ENCODE data around the gene LNX2.

Gene LNX2

GRCh38 chr13:27620377-27621115, at the start of gene LNX2:
LNX2 (minus strand) TSS chr13:27620529; CDS start chr13:27581703, 38,826 bp downstream.
- no peaks in the 10 kb centered on the region for H3K27me3 ChIP-seq
- H3K9me3 ChIP-seq (replicated peaks in 1 of 11), result peaks cover 0 to 2% (median 0%) of the 10 kb centered on the region in 11 experiments; a peak in 4 of 22 replicates
- TF ChIP-seq Cebpa-rat (IDR thresholded peaks at IDR 0.05), result no peak
- peaks cover 23 to 76% (median 49%) of the 10 kb centered on the region in 11 experiments; a peak in 21 of 22 replicates for H4K20me1 ChIP-seq
- H3K4me3 ChIP-seq, result peak within 1 kb of the TSS; percentile 84 to 98 (median 94)
- peaks cover 39 to 53% (median 44%) of the 10 kb centered on the region in 10 experiments for H3K4me1 ChIP-seq
- H3K36me3 ChIP-seq, result peaks cover 12 to 31% (median 29%) of the 10 kb centered on the region in 11 experiments; a peak in 21 of 22 replicates
- H3K4me2 ChIP-seq, result peak within 1 kb of the TSS; percentile 85 to 99 (median 96)
- H3K9ac ChIP-seq, result peak within 1 kb of the TSS; percentile 87 to 96 (median 93)
- H3K27ac ChIP-seq, result peak within 1 kb of the TSS; percentile 77 to 94 (median 90)

GRCh38 chr13:27667946-27668345, 47.6 kb upstream of the LNX2 start:
- Histone ChIP-seq H4K20me1 (peaks cover 0 to 37% (median 21%) of the 10 kb centered on the region in 11 experiments; a peak in 18 of 22 replicates), H3K27ac (no peak overlapping the region), H3K27me3 (no peaks in the 10 kb centered on the region), H3K4me2 (no peak overlapping the region), H3K4me3 (no peak overlapping the region), H3K9me3 (replicated peaks in 1 of 11) (peaks cover 0 to 10% (median 5%) of the 10 kb centered on the region in 11 experiments; a peak in 7 of 22 replicates), H3K4me1 (peaks cover 0 to 5% (median 0%) of the 10 kb centered on the region in 10 experiments; a peak in 1 of 20 replicates), H3K36me3 (peaks cover 31 to 63% (median 46%) of the 10 kb centered on the region in 11 experiments), H3K9ac (no peak overlapping the region)
- TF ChIP-seq Cebpa-rat (IDR thresholded peaks at IDR 0.05), result no peak

GRCh38 chr13:27666951-27667350, 46.6 kb upstream of the LNX2 start:
- H3K4me1 ChIP-seq, result peaks cover 0 to 5% (median 0%) of the 10 kb centered on the region in 10 experiments; a peak in 1 of 20 replicates
- H3K4me3 ChIP-seq, result no peak overlapping the region
- peaks cover 0 to 7% (median 3%) of the 10 kb centered on the region in 11 experiments; a peak in 6 of 22 replicates for H3K9me3 ChIP-seq (replicated peaks in 1 of 11)
- peaks cover 32 to 73% (median 46%) of the 10 kb centered on the region in 11 experiments for H3K36me3 ChIP-seq
- H4K20me1 ChIP-seq, result peaks cover 1 to 43% (median 31%) of the 10 kb centered on the region in 11 experiments; a peak in 18 of 22 replicates
- no peak overlapping the region for H3K27ac ChIP-seq
- no peak overlapping the region for H3K9ac ChIP-seq
- no peak overlapping the region for H3K4me2 ChIP-seq
- no peaks in the 10 kb centered on the region for H3K27me3 ChIP-seq
- TF ChIP-seq Cebpa-rat (IDR thresholded peaks at IDR 0.05), result no peak

- no peak for TF ChIP-seq Cebpa-rat (IDR thresholded peaks at IDR 0.05)
- H3K9me3 ChIP-seq (replicated peaks in 1 of 11), result no peaks in the 10 kb centered on the region
- no peak overlapping the region for H3K9ac ChIP-seq
- H3K27ac ChIP-seq, result no peak overlapping the region
- H3K4me3 ChIP-seq, result no peak overlapping the region
- peaks cover 0 to 5% (median 0%) of the 10 kb centered on the region in 10 experiments; a peak in 1 of 20 replicates for H3K4me1 ChIP-seq
- H3K27me3 ChIP-seq, result no peaks in the 10 kb centered on the region
- H3K4me2 ChIP-seq, result no peak overlapping the region
- H3K36me3 ChIP-seq, result peaks cover 35 to 83% (median 55%) of the 10 kb centered on the region in 11 experiments
- peaks cover 3 to 55% (median 37%) of the 10 kb centered on the region in 11 experiments; a peak in 18 of 22 replicates for H4K20me1 ChIP-seq
Measured at GRCh38 chr13:27665761-27666160, 45.4 kb upstream of the LNX2 start.

- Histone ChIP-seq H3K27ac (no peak overlapping the region), H3K9ac (no peak overlapping the region), H3K27me3 (no peaks in the 10 kb centered on the region), H3K4me2 (no peak overlapping the region), H3K36me3 (peaks cover 38 to 87% (median 58%) of the 10 kb centered on the region in 11 experiments), H4K20me1 (peaks cover 3 to 59% (median 41%) of the 10 kb centered on the region in 11 experiments; a peak in 18 of 22 replicates), H3K9me3 (replicated peaks in 1 of 11) (no peaks in the 10 kb centered on the region), H3K4me1 (peaks cover 0 to 5% (median 0%) of the 10 kb centered on the region in 10 experiments; a peak in 1 of 20 replicates), H3K4me3 (no peak overlapping the region)
- no peak for TF ChIP-seq Cebpa-rat (IDR thresholded peaks at IDR 0.05)
Measured at GRCh38 chr13:27665333-27665732, 45.0 kb upstream of the LNX2 start.

- H3K4me1 ChIP-seq, result peaks cover 0 to 5% (median 0%) of the 10 kb centered on the region in 10 experiments; a peak in 1 of 20 replicates
- peaks cover 52 to 98% (median 71%) of the 10 kb centered on the region in 11 experiments for H3K36me3 ChIP-seq
- no peak overlapping the region for H3K4me2 ChIP-seq
- H3K4me3 ChIP-seq, result no peak overlapping the region
- H3K9ac ChIP-seq, result no peak overlapping the region
- H3K9me3 ChIP-seq (replicated peaks in 1 of 11), result no peaks in the 10 kb centered on the region
- H3K27ac ChIP-seq, result no peak overlapping the region
- TF ChIP-seq Cebpa-rat (IDR thresholded peaks at IDR 0.05), result no peak
- H4K20me1 ChIP-seq, result peaks cover 3 to 73% (median 51%) of the 10 kb centered on the region in 11 experiments; a peak in 18 of 22 replicates
- H3K27me3 ChIP-seq, result no peaks in the 10 kb centered on the region
Measured at GRCh38 chr13:27663947-27664346, 43.6 kb upstream of the LNX2 start.

- Histone ChIP-seq H3K36me3 (peaks cover 59 to 98% (median 72%) of the 10 kb centered on the region in 11 experiments), H3K9me3 (replicated peaks in 1 of 11) (no peaks in the 10 kb centered on the region), H4K20me1 (peaks cover 3 to 83% (median 53%) of the 10 kb centered on the region in 11 experiments; a peak in 18 of 22 replicates), H3K4me2 (no peak overlapping the region), H3K27me3 (no peaks in the 10 kb centered on the region), H3K9ac (no peak overlapping the region), H3K4me1 (peaks cover 0 to 5% (median 0%) of the 10 kb centered on the region in 10 experiments; a peak in 1 of 20 replicates), H3K27ac (no peak overlapping the region), H3K4me3 (no peak overlapping the region)
- no peak for TF ChIP-seq Cebpa-rat (IDR thresholded peaks at IDR 0.05)
Measured at GRCh38 chr13:27662738-27663470, 42.6 kb upstream of the LNX2 start.

GRCh38 chr13:27661017-27661416, 40.7 kb upstream of the LNX2 start:
- no peak for TF ChIP-seq Cebpa-rat (IDR thresholded peaks at IDR 0.05)
- peaks cover 49 to 98% (median 69%) of the 10 kb centered on the region in 11 experiments for H3K36me3 ChIP-seq
- H3K27ac ChIP-seq, result no peak overlapping the region
- 0 out of 20 replicates have a peak, but pooled peaks cover 0 to 3% (median 0%) of the 10 kb centered on the region in 10 experiments for H3K4me1 ChIP-seq
- H3K9ac ChIP-seq, result no peak overlapping the region
- peaks cover 3 to 93% (median 68%) of the 10 kb centered on the region in 11 experiments; a peak in 19 of 22 replicates for H4K20me1 ChIP-seq
- H3K27me3 ChIP-seq, result no peaks in the 10 kb centered on the region
- H3K4me3 ChIP-seq, result no peak overlapping the region
- H3K9me3 ChIP-seq (replicated peaks in 1 of 11), result no peaks in the 10 kb centered on the region
- H3K4me2 ChIP-seq, result no peak overlapping the region
